ENCODE measurements around the gene ATP13A5.

Gene ATP13A5

GRCh38 chr3:193378706-193379105 lies at the start of gene ATP13A5:
Gene ATP13A5 (minus strand): TSS chr3:193378753. CDS start chr3:193378725, 28 bp downstream.
- DNase-seq (ENCODE audit: low read depth in 2 of 2) = no peak
- no peak within 1 kb of the TSS for H3K4me3 ChIP-seq (replicated peaks in 1 of 2; ENCODE audit: low read depth in 2 of 2, low read length in 2 of 2)
- no peak for TF ChIP-seq CTCF (IDR thresholded peaks at IDR 0.05; ENCODE audit: low read depth, low read length)

GRCh38 chr3:193418576-193419373 lies 40.2 kb upstream of the ATP13A5 start:
- no peak for TF ChIP-seq CTCF (IDR thresholded peaks at IDR 0.05; ENCODE audit: low read depth, low read length)
- DNase-seq (ENCODE audit: low read depth in 2 of 2) = no peak
- H3K4me3 ChIP-seq (replicated peaks in 1 of 2; ENCODE audit: low read depth in 2 of 2, low read length in 2 of 2) = no peak overlapping the region

- H3K4me3 ChIP-seq (replicated peaks in 1 of 2; ENCODE audit: low read depth in 2 of 2, low read length in 2 of 2) = no peak overlapping the region
- DNase-seq (ENCODE audit: low read depth in 2 of 2) = no peak
- TF ChIP-seq CTCF (IDR thresholded peaks at IDR 0.05; ENCODE audit: low read depth, low read length) = no peak
Observed at GRCh38 chr3:193416629-193417028, 38.1 kb upstream of the ATP13A5 start.

- TF ChIP-seq CTCF (IDR thresholded peaks at IDR 0.05; ENCODE audit: low read depth, low read length) = no peak
- DNase-seq (ENCODE audit: low read depth in 2 of 2) = no peak
- no peak overlapping the region for H3K4me3 ChIP-seq (replicated peaks in 1 of 2; ENCODE audit: low read depth in 2 of 2, low read length in 2 of 2)
Observed at GRCh38 chr3:193407688-193408087, 29.1 kb upstream of the ATP13A5 start.

GRCh38 chr3:193407112-193407511 lies 28.6 kb upstream of the ATP13A5 start:
- TF ChIP-seq CTCF (IDR thresholded peaks at IDR 0.05; ENCODE audit: low read depth, low read length) = no peak
- H3K4me3 ChIP-seq (replicated peaks in 1 of 2; ENCODE audit: low read depth in 2 of 2, low read length in 2 of 2) = no peak overlapping the region
- DNase-seq (ENCODE audit: low read depth in 2 of 2) = no peak

- no peak for DNase-seq (ENCODE audit: low read depth in 2 of 2)
- TF ChIP-seq CTCF (IDR thresholded peaks at IDR 0.05; ENCODE audit: low read depth, low read length) = no peak
- no peak overlapping the region for H3K4me3 ChIP-seq (replicated peaks in 1 of 2; ENCODE audit: low read depth in 2 of 2, low read length in 2 of 2)
Observed at GRCh38 chr3:193403307-193403706, 24.8 kb upstream of the ATP13A5 start.

GRCh38 chr3:193400304-193400703 lies 21.8 kb upstream of the ATP13A5 start:
- TF ChIP-seq CTCF (IDR thresholded peaks at IDR 0.05; ENCODE audit: low read depth, low read length) = no peak
- H3K4me3 ChIP-seq (replicated peaks in 1 of 2; ENCODE audit: low read depth in 2 of 2, low read length in 2 of 2) = no peak overlapping the region
- no peak for DNase-seq (ENCODE audit: low read depth in 2 of 2)

All from cardiac fibroblast (primary cell).